GM12878 (cell line): ENCODE results near the gene F12. TPM values are rescaled to one million over a fixed set of nuclear protein-coding genes. Genes with fewer than 3 reads are reported as not detected.
A peak's percentile ranks its signal among the peaks of the same experiment; 100 is the strongest.

Experiments used
- ASH2L ChIP-seq: fragments of 300-600, 200-600 bp; sonication (generic); IDR thresholded peaks from 2 replicates; pipeline ENCODE4 v1.6.1; 2017; ENCODE audit warnings: low read depth, mild to moderate bottlenecking, borderline replicate concordance
- EGR1 ChIP-seq, 2 experiments: IDR thresholded peaks; 1 replicate in 1 of 2; 2 replicates in 1 of 2; pipeline ENCODE4 v1.6.1; 2011 to 2012; ENCODE audit warnings: low read depth in 2 of 2, low read length in 2 of 2, borderline replicate concordance in 1 of 2, mild to moderate bottlenecking in 1 of 2, moderate library complexity in 1 of 2
- FOXM1 ChIP-seq: IDR thresholded peaks from 2 replicates; pipeline ENCODE4 v1.6.1; 2012; ENCODE audit warnings: low read depth, mild to moderate bottlenecking, inconsistent platforms, low read length, moderate library complexity
- IKZF1 ChIP-seq: fragments of 450-650 bp; conservative IDR thresholded peaks from 2 replicates; pipeline ENCODE4 v1.6.1; 2017; ENCODE audit warnings: antibody characterized with exemption, mild to moderate bottlenecking
- JUNB ChIP-seq: IDR thresholded peaks from 2 replicates; pipeline ENCODE4 v1.6.1; 2016; ENCODE audit warnings: antibody characterized with exemption, mild to moderate bottlenecking
- NFYB ChIP-seq: IDR thresholded peaks from 2 replicates; pipeline ENCODE4 v1.6.1; 2011; ENCODE audit warnings: low read depth, mild to moderate bottlenecking, low read length, improper control_type of control experiment, moderate library complexity; ENCODE audit not compliant: insufficient read depth
- POLR2A ChIP-seq: IDR thresholded peaks from 2 replicates; pipeline ENCODE4 v1.6.1; 2011; ENCODE audit warnings: low read depth, mild to moderate bottlenecking, low read length
- POLR2AphosphoS2 ChIP-seq: IDR thresholded peaks from 2 replicates; pipeline ENCODE4 v1.6.1; 2011; ENCODE audit warnings: low read depth, mild to moderate bottlenecking, low read length, improper control_type of control experiment, moderate library complexity
- WRNIP1 ChIP-seq: IDR thresholded peaks from 2 replicates; pipeline ENCODE4 v1.6.1; 2011; ENCODE audit warnings: low read depth, low read length, improper control_type of control experiment, borderline replicate concordance
- YBX1 ChIP-seq: fragments of 450-650 bp; IDR thresholded peaks from 2 replicates; pipeline ENCODE4 v1.6.1; 2016; ENCODE audit warnings: antibody characterized with exemption
- ZNF207 ChIP-seq: fragments of 450-650 bp; IDR thresholded peaks from 2 replicates; pipeline ENCODE4 v1.6.1; 2014; ENCODE audit warnings: antibody characterized with exemption, mild to moderate bottlenecking, borderline replicate concordance
- polyA plus RNA-seq, 11 experiments: library from polyadenylated mRNA; depleted of rRNA in 4 of 11; unstranded in 6 of 11; stranded (reverse) in 5 of 11; fragments of >200 nt; fragmentation: Nextera tagmentation in 4 of 11; fragmentation: Illumina TruSeq in 1 of 11; extraction: Ambion mirVana in 4 of 11; extraction: Trizol in 1 of 11; gene quantifications; 1 replicate in 1 of 11; 2 replicates in 10 of 11; pipeline versions ENCODE4 v1.2.1 to v1.2.3, GENCODE V29; 2011 to 2016; ENCODE audit warnings: inconsistent platforms in 2 of 11, missing spikeins in 2 of 11, low read depth in 1 of 11
- total RNA-seq, 4 experiments: library from RNA; depleted of rRNA in 3 of 4; stranded (reverse); fragments of >200 nt in 3 of 4; fragmentation: Illumina TruSeq in 1 of 4; extraction: Trizol in 1 of 4; gene quantifications; 2 replicates each; pipeline versions ENCODE4 v1.2.1 to v1.2.3, GENCODE V29; 2013 to 2021
- TF ChIP-seq, protein P1 (sequence below), 3 experiments: IDR thresholded peaks in 2 of 3; conservative IDR thresholded peaks in 1 of 3; 2 replicates each; pipeline ENCODE4 v1.5.1; 2011; ENCODE audit warnings: low read depth in 3 of 3, low read length in 3 of 3, mild to moderate bottlenecking in 3 of 3, control low read depth in 2 of 3, moderate library complexity in 2 of 3, inconsistent platforms in 1 of 3, mixed read lengths in 1 of 3; ENCODE audit not compliant: control insufficient read depth in 2 of 3, insufficient read depth in 1 of 3; ENCODE audit errors: extremely low read depth in 1 of 3
- TF ChIP-seq, protein P2 (sequence below): IDR thresholded peaks from 2 replicates; pipeline ENCODE4 v1.6.1; 2012; ENCODE audit warnings: low read depth, low read length, improper control_type of control experiment
- TF ChIP-seq, protein P3 (sequence below): fragments of 450-650 bp; IDR thresholded peaks from 2 replicates; pipeline ENCODE4 v1.6.1; 2017; ENCODE audit warnings: low read depth, mild to moderate bottlenecking, moderate library complexity
- TF ChIP-seq, protein P4 (sequence below): fragments of 450-650 bp; IDR thresholded peaks from 2 replicates; pipeline ENCODE4 v1.6.1; 2018; ENCODE audit warnings: borderline replicate concordance, mild to moderate bottlenecking; ENCODE audit not compliant: partially characterized antibody
- TF ChIP-seq, protein P5 (sequence below): fragments of 450-650 bp; IDR thresholded peaks from 2 replicates; pipeline ENCODE4 v1.6.1; 2016; ENCODE audit warnings: mild to moderate bottlenecking
- TF ChIP-seq, protein P6 (sequence below): IDR thresholded peaks from 2 replicates; pipeline ENCODE4 v1.6.1; 2012; ENCODE audit warnings: low read length, inconsistent platforms
- TF ChIP-seq, protein P7 (sequence below): fragments of 450-650 bp; IDR thresholded peaks from 2 replicates; pipeline ENCODE4 v1.6.1; 2017; ENCODE audit warnings: mild to moderate bottlenecking

F12 gene
- total and polyA plus RNA-seq, 10 of the 15 experiments (the other 5 are each of a cell fraction or from before 2014, with no cell fraction given), result 0.25 to 11.3 (median 5.5) TPM

DNA sequence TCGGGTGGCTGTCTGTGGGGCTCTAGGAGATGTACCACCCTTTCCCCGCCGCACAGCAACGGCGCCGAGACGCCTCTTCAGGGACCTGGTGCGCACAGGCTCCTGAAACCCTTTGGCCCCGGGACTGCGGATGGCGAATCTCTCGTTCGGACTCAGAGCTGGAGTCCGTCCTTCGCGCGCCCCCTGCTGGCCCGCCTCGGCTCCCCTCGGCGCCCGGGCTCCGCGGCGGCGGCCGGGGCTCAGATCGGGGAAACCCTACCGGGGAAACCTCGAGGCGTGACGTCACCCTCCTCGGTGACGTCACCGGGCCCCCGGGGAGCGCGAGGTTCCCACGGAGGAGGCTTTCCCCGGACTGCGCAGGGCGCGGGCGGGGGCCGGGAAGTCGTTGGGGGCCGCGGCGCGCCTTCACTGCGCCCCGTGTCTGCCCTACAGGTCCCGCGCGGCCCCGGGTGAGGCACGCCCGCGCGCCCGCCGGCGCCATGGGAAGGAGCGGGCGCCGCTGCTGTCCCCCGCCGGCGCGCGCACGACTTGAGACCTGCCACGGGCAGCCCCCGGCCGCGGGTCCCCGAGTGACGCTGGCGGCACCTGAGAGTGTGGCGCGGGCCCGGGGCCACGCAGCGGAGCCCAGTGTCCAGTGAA is 45.2 kb upstream of the F12 start (continued):
- TF ChIP-seq NFYB (no peak), IKZF1 (peak; percentile 98), YBX1 (no peak), WRNIP1 (no peak), POLR2A (no peak), FOXM1 (no peak), ASH2L (no peak), POLR2AphosphoS2 (0 out of 2 replicates have a peak, but pooled peaks have one; percentile 39), ZNF207 (0 out of 2 replicates have a peak, but pooled peaks have one; percentile 31), EGR1 (IDR thresholded peaks at IDR 0.05; ENCODE audit: borderline replicate concordance in 1 of 2, low read depth in 2 of 2, low read length in 2 of 2) (peak in 1 of 2 experiments; percentile 55; a peak in 1 of 3 replicates), JUNB (no peak)
- TF ChIP-seq, protein P1, sequence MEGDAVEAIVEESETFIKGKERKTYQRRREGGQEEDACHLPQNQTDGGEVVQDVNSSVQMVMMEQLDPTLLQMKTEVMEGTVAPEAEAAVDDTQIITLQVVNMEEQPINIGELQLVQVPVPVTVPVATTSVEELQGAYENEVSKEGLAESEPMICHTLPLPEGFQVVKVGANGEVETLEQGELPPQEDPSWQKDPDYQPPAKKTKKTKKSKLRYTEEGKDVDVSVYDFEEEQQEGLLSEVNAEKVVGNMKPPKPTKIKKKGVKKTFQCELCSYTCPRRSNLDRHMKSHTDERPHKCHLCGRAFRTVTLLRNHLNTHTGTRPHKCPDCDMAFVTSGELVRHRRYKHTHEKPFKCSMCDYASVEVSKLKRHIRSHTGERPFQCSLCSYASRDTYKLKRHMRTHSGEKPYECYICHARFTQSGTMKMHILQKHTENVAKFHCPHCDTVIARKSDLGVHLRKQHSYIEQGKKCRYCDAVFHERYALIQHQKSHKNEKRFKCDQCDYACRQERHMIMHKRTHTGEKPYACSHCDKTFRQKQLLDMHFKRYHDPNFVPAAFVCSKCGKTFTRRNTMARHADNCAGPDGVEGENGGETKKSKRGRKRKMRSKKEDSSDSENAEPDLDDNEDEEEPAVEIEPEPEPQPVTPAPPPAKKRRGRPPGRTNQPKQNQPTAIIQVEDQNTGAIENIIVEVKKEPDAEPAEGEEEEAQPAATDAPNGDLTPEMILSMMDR (IDR thresholded peaks at IDR 0.05 in 2 of 3, conservative IDR thresholded peaks at IDR 0.05 in 1 of 3; ENCODE audit: control insufficient read depth in 2 of 3, extremely low read depth in 1 of 3, insufficient read depth in 1 of 3, low read depth in 3 of 3, low read length in 3 of 3), result peak; percentile 79 to 98 (median 87); a peak in 4 of 6 replicates
- TF ChIP-seq, protein P2, sequence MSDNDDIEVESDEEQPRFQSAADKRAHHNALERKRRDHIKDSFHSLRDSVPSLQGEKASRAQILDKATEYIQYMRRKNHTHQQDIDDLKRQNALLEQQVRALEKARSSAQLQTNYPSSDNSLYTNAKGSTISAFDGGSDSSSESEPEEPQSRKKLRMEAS, result 0 out of 2 replicates have a peak, but pooled peaks have one; percentile 26
- TF ChIP-seq, protein P3, sequence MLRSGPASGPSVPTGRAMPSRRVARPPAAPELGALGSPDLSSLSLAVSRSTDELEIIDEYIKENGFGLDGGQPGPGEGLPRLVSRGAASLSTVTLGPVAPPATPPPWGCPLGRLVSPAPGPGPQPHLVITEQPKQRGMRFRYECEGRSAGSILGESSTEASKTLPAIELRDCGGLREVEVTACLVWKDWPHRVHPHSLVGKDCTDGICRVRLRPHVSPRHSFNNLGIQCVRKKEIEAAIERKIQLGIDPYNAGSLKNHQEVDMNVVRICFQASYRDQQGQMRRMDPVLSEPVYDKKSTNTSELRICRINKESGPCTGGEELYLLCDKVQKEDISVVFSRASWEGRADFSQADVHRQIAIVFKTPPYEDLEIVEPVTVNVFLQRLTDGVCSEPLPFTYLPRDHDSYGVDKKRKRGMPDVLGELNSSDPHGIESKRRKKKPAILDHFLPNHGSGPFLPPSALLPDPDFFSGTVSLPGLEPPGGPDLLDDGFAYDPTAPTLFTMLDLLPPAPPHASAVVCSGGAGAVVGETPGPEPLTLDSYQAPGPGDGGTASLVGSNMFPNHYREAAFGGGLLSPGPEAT, result no peak
- TF ChIP-seq, protein P4, sequence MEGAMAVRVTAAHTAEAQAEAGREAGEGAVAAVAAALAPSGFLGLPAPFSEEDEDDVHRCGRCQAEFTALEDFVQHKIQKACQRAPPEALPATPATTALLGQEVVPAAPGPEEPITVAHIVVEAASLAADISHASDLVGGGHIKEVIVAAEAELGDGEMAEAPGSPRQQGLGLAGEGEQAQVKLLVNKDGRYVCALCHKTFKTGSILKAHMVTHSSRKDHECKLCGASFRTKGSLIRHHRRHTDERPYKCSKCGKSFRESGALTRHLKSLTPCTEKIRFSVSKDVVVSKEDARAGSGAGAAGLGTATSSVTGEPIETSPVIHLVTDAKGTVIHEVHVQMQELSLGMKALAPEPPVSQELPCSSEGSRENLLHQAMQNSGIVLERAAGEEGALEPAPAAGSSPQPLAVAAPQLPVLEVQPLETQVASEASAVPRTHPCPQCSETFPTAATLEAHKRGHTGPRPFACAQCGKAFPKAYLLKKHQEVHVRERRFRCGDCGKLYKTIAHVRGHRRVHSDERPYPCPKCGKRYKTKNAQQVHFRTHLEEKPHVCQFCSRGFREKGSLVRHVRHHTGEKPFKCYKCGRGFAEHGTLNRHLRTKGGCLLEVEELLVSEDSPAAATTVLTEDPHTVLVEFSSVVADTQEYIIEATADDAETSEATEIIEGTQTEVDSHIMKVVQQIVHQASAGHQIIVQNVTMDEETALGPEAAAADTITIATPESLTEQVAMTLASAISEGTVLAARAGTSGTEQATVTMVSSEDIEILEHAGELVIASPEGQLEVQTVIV, result no peak
- TF ChIP-seq, protein P5, sequence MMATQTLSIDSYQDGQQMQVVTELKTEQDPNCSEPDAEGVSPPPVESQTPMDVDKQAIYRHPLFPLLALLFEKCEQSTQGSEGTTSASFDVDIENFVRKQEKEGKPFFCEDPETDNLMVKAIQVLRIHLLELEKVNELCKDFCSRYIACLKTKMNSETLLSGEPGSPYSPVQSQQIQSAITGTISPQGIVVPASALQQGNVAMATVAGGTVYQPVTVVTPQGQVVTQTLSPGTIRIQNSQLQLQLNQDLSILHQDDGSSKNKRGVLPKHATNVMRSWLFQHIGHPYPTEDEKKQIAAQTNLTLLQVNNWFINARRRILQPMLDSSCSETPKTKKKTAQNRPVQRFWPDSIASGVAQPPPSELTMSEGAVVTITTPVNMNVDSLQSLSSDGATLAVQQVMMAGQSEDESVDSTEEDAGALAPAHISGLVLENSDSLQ, result no peak
- TF ChIP-seq, protein P6, sequence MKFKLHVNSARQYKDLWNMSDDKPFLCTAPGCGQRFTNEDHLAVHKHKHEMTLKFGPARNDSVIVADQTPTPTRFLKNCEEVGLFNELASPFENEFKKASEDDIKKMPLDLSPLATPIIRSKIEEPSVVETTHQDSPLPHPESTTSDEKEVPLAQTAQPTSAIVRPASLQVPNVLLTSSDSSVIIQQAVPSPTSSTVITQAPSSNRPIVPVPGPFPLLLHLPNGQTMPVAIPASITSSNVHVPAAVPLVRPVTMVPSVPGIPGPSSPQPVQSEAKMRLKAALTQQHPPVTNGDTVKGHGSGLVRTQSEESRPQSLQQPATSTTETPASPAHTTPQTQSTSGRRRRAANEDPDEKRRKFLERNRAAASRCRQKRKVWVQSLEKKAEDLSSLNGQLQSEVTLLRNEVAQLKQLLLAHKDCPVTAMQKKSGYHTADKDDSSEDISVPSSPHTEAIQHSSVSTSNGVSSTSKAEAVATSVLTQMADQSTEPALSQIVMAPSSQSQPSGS, result no peak
- TF ChIP-seq, protein P7, sequence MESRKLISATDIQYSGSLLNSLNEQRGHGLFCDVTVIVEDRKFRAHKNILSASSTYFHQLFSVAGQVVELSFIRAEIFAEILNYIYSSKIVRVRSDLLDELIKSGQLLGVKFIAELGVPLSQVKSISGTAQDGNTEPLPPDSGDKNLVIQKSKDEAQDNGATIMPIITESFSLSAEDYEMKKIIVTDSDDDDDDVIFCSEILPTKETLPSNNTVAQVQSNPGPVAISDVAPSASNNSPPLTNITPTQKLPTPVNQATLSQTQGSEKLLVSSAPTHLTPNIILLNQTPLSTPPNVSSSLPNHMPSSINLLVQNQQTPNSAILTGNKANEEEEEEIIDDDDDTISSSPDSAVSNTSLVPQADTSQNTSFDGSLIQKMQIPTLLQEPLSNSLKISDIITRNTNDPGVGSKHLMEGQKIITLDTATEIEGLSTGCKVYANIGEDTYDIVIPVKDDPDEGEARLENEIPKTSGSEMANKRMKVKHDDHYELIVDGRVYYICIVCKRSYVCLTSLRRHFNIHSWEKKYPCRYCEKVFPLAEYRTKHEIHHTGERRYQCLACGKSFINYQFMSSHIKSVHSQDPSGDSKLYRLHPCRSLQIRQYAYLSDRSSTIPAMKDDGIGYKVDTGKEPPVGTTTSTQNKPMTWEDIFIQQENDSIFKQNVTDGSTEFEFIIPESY, result no peak
